Aorta (tissue), 5 donors: ENCODE measurements around the gene COA1. TPM values are rescaled to one million over a fixed set of nuclear protein-coding genes. Genes with fewer than 3 reads are reported as not detected.
A peak's percentile ranks its signal among the peaks of the same experiment; 100 is the strongest.
"Not testable (repeated sequence)": the region's sequence is repeated elsewhere in the genome, so short reads cannot be mapped to it uniquely, and the experiment has no call there.

Experiments used
- ATAC-seq: fragments of 200-7000 bp; cut with Tn5 transposase; one replicate; pipeline ENCODE4 v1.9.1; 2022; ENCODE audit warnings: moderate library complexity; ENCODE audit not compliant: low FRiP score
- DNase-seq, 2 donors: peaks; one replicate each; pipeline ENCODE4 v3.0.0-alpha.2; 2020
- H3K27ac ChIP-seq, 2 donors: one replicate each; pipeline ENCODE4 v1.5.1; 2013; ENCODE audit warnings: low read length in 2 of 2, mild to moderate bottlenecking in 2 of 2, moderate library complexity in 2 of 2, control low read depth in 1 of 2, inconsistent platforms in 1 of 2, low read depth in 1 of 2
- H3K27me3 ChIP-seq, 2 donors: one replicate each; pipeline ENCODE4 v1.6.1; 2013; ENCODE audit warnings: control low read depth in 1 of 2, low read length in 1 of 2, mild to moderate bottlenecking in 1 of 2, moderate library complexity in 1 of 2; ENCODE audit not compliant: insufficient read depth in 2 of 2, control insufficient read depth in 1 of 2
- H3K36me3 ChIP-seq, 2 donors: one replicate each; pipeline ENCODE4 v1.6.1; 2013; ENCODE audit warnings: control low read depth in 1 of 2, low read length in 1 of 2, mild to moderate bottlenecking in 1 of 2; ENCODE audit not compliant: insufficient read depth in 2 of 2, control insufficient read depth in 1 of 2
- H3K4me1 ChIP-seq, 2 donors: one replicate each; pipeline ENCODE4 v1.6.1; 2013; ENCODE audit warnings: low read length in 2 of 2, control low read depth in 1 of 2, mild to moderate bottlenecking in 1 of 2, moderate library complexity in 1 of 2; ENCODE audit not compliant: insufficient read depth in 2 of 2, control insufficient read depth in 1 of 2
- H3K4me3 ChIP-seq, 2 donors: one replicate each; pipeline ENCODE4 v1.5.1; 2013; ENCODE audit warnings: low read length in 2 of 2, control low read depth in 1 of 2, mild to moderate bottlenecking in 1 of 2
- H3K9me3 ChIP-seq: one replicate; pipeline ENCODE4 v1.6.1; 2013; ENCODE audit warnings: mild to moderate bottlenecking, low read length; ENCODE audit not compliant: control insufficient read depth
- WGBS, 2 donors: extraction: QIAGEN DNeasy Blood & Tissue Kit; methylation state at CpG; one replicate each; pipeline ENCODE4 v1.1.7; 2013; 5-methylcytosine and 5-hydroxymethylcytosine counted together
- intact Hi-C, 2 donors: fragments of 100-400 bp; cut with DNase I; formaldehyde crosslinking; loops; one replicate each; pipeline versions ENCODE4 v1.14.2 to v1.15.0; 2022
- polyA plus RNA-seq, 2 donors: library from polyadenylated mRNA; stranded (reverse); fragments of 200-250 nt; gene quantifications; one replicate each; pipeline ENCODE4 v1.2.3, GENCODE V29; 2013
- total RNA-seq, 2 donors: library from RNA; stranded (reverse); fragmentation: NEBNext Ultra II Directional; extraction: Animal tissue kit (Norgen Biotek cat#: 25700); gene quantifications; one replicate each; pipeline ENCODE4 v1.2.1, GENCODE V29; 2021
- donor health status: healthy with polysubstance abuse.
- donor health status: Bipolar disorder and iron deficiency.
- donor health status: DM: no; HTN: no; CAD: no.
- donor health status: DM: no; HTN: no; CAD: no.
- donor health status: DM: yes; HTN: yes; CAD: no.

Gene COA1
- total and polyA plus RNA-seq, 4 donors: 36.5 to 57.2 (median 51.5) TPM

GRCh38 chr7:43630482-43630881 is 98.8 kb downstream of the COA1 start:
- Histone ChIP-seq H3K27ac (no peak overlapping the region), H3K27me3 (no peaks in the 10 kb centered on the region), H3K4me1 (peaks cover 0 to 3% of the 10 kb centered on the region in 2 donors), H3K36me3 (peaks cover 6% of the 10 kb centered on the region in 2 donors), H3K9me3 (no peaks in the 10 kb centered on the region), H3K4me3 (no peak overlapping the region)
- WGBS, 2 donors: 98 to 99% methylated on average over 3 of the region's 3 CpGs
- DNase-seq: no peak
- intact Hi-C loops: no loop called here
- ATAC-seq: no peak

- H3K27me3 ChIP-seq: no peaks in the 10 kb centered on the region
- intact Hi-C loops: no loop called here
- DNase-seq (no peak), ATAC-seq (no peak)
- peaks cover 6% of the 10 kb centered on the region in 2 donors for H3K36me3 ChIP-seq
- H3K9me3 ChIP-seq: no peaks in the 10 kb centered on the region
- H3K4me1 ChIP-seq: peaks cover 0 to 3% of the 10 kb centered on the region in 2 donors
- H3K27ac ChIP-seq: no peak overlapping the region
- H3K4me3 ChIP-seq: no peak overlapping the region
- 77% methylated on average over 6 of the region's 6 CpGs for WGBS, 2 donors
Measured at GRCh38 chr7:43629857-43630256, 99.5 kb downstream of the COA1 start.

- H3K27ac ChIP-seq: no peak overlapping the region
- intact Hi-C loops: no loop called here
- peaks cover 6% of the 10 kb centered on the region in 2 donors for H3K36me3 ChIP-seq
- H3K4me1 ChIP-seq: peaks cover 2 to 7% of the 10 kb centered on the region in 2 donors
- no peak overlapping the region for H3K4me3 ChIP-seq
- no peaks in the 10 kb centered on the region for H3K9me3 ChIP-seq
- no peak for DNase-seq
- ATAC-seq: no peak
- WGBS, 2 donors: 94 to 96% methylated on average over 2 of the region's 2 CpGs
- no peaks in the 10 kb centered on the region for H3K27me3 ChIP-seq
Measured at GRCh38 chr7:43628431-43628830, 100.9 kb downstream of the COA1 start.

GRCh38 chr7:43627798-43628197 is 101.5 kb downstream of the COA1 start:
- intact Hi-C loops, H3K27me3 ChIP-seq, H3K36me3 ChIP-seq, H3K4me1 ChIP-seq, H3K4me3 ChIP-seq, H3K27ac ChIP-seq, DNase-seq, ATAC-seq, H3K9me3 ChIP-seq: not testable (repeated sequence)
- 96 to 97% methylated on average over 3 of the region's 3 CpGs for WGBS, 2 donors

GRCh38 chr7:43626695-43627094 is 102.6 kb downstream of the COA1 start:
- peaks cover 0 to 3% of the 10 kb centered on the region in 2 donors for H3K36me3 ChIP-seq
- H3K27me3 ChIP-seq: no peaks in the 10 kb centered on the region
- ATAC-seq (no peak), DNase-seq (no peak)
- WGBS, 2 donors: 15 to 22% methylated on average over 2 of the region's 2 CpGs
- H3K4me3 ChIP-seq: no peak overlapping the region
- H3K9me3 ChIP-seq: no peaks in the 10 kb centered on the region
- intact Hi-C loops: no loop called here
- no peak overlapping the region for H3K27ac ChIP-seq
- peaks cover 2 to 8% of the 10 kb centered on the region in 2 donors for H3K4me1 ChIP-seq

GRCh38 chr7:43625980-43626379 is 103.3 kb downstream of the COA1 start:
- DNase-seq: no peak
- no peaks in the 10 kb centered on the region for H3K9me3 ChIP-seq
- H3K27ac ChIP-seq: peak overlapping the region in 1 of 2 donors; percentile 67
- H3K4me1 ChIP-seq: peaks cover 4 to 6% of the 10 kb centered on the region in 2 donors
- intact Hi-C loops: no loop called here
- H3K27me3 ChIP-seq: no peaks in the 10 kb centered on the region
- ATAC-seq: no peak
- 60 to 65% methylated on average over 4 of the region's 4 CpGs for WGBS, 2 donors
- no peak overlapping the region for H3K4me3 ChIP-seq
- peaks cover 0 to 3% of the 10 kb centered on the region in 2 donors for H3K36me3 ChIP-seq

- DNase-seq (no peak), ATAC-seq (peak; percentile 46)
- H3K36me3 ChIP-seq: peaks cover 0 to 3% of the 10 kb centered on the region in 2 donors
- no peak overlapping the region for H3K4me3 ChIP-seq
- H3K9me3 ChIP-seq: no peaks in the 10 kb centered on the region
- peaks cover 4 to 6% of the 10 kb centered on the region in 2 donors for H3K4me1 ChIP-seq
- no peaks in the 10 kb centered on the region for H3K27me3 ChIP-seq
- intact Hi-C loops: no loop called here
- H3K27ac ChIP-seq: peak overlapping the region in 1 of 2 donors; percentile 36
Measured at GRCh38 chr7:43625453-43625852, 103.9 kb downstream of the COA1 start.

GRCh38 chr7:43624156-43624555 is 105.2 kb downstream of the COA1 start:
- Histone ChIP-seq H3K27me3 (no peaks in the 10 kb centered on the region), H3K27ac (no peak overlapping the region), H3K9me3 (no peaks in the 10 kb centered on the region), H3K4me1 (peaks cover 5 to 6% of the 10 kb centered on the region in 2 donors), H3K4me3 (no peak overlapping the region), H3K36me3 (peaks cover 0 to 5% of the 10 kb centered on the region in 2 donors)
- intact Hi-C loops: no loop called here
- 18 to 38% methylated on average over 2 of the region's 2 CpGs for WGBS, 2 donors
- no peak for DNase-seq
- ATAC-seq: no peak

GRCh38 chr7:43621729-43622448 is 107.4 kb downstream of the COA1 start:
- Histone ChIP-seq H3K9me3 (no peaks in the 10 kb centered on the region), H3K4me3 (no peak overlapping the region), H3K27me3 (no peaks in the 10 kb centered on the region), H3K27ac (no peak overlapping the region), H3K36me3 (peaks cover 0 to 4% of the 10 kb centered on the region in 2 donors), H3K4me1 (peaks cover 10 to 13% of the 10 kb centered on the region in 2 donors)
- DNase-seq: no peak
- ATAC-seq: no peak
- WGBS, 2 donors: 61 to 63% methylated on average over 5 of the region's 5 CpGs
- intact Hi-C loops: no loop called here
